ENCODE results near the gene ITGA7. TPM values are rescaled to one million over a fixed set of nuclear protein-coding genes. Genes with fewer than 3 reads are reported as not detected.
A peak's percentile ranks its signal among the peaks of the same experiment; 100 is the strongest.
"Not testable (repeated sequence)": the region's sequence is repeated elsewhere in the genome, so short reads cannot be mapped to it uniquely, and the experiment has no call there.

The ITGA7 gene
- total RNA-seq, 1 experiment from 2014 or later, result 4.7 TPM

DNA sequence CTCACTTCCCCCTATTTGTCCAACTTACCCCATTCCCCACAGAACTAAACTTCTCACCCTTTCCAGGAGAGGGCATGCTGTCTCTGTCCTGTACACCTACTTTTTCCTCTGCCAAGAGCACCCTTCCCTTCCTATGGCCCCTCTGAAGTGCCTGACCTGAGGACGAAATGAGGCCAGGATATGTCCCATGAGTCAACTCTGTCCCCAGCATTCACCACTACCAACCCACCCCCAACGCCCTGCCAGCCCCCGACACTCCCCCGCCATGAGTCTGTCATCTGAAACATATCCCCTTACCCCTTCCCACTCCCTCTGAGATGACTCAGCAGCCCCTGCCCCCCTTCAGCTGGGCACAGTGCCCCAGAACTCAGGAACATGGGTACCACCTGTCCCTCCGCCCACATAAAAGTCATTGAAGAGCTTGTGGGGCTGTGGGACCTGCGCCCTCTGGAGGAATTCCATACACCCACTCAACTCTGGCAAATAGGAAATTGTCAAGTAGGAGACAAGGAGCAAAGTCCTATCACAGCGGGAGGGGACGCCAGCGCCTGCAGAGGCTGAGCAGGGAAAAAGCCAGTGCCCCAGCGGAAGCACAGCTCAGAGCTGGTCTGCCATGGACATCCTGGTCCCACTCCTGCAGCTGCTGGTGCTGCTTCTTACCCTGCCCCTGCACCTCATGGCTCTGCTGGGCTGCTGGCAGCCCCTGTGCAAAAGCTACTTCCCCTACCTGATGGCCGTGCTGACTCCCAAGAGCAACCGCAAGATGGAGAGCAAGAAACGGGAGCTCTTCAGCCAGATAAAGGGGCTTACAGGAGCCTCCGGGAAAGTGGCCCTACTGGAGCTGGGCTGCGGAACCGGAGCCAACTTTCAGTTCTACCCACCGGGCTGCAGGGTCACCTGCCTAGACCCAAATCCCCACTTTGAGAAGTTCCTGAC lies 26.3 kb downstream of the ITGA7 start:
- peak; percentile 91 for DNase-seq (ENCODE audit: low spot score)

DNA sequence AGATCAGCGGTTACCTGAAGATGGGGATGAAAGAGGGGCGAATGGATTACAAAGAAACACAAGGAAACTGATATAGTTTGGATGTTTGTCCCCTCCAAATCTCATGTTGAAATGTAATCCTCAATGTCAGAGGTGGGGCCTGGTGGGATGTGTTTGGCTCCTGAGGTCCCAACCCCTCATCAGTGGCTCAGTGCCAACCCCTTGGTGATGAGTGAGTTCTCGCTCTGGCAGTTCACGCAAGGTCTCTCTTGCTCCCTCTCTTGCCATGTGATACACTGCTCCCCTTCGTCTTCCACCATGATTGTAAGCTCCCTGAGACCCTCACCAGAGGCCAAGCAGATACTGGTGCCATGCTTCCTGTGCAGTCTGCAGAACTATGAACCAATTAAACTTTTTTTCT lies 28.0 kb downstream of the ITGA7 start:
- no peak for DNase-seq (ENCODE audit: low spot score)

DNA sequence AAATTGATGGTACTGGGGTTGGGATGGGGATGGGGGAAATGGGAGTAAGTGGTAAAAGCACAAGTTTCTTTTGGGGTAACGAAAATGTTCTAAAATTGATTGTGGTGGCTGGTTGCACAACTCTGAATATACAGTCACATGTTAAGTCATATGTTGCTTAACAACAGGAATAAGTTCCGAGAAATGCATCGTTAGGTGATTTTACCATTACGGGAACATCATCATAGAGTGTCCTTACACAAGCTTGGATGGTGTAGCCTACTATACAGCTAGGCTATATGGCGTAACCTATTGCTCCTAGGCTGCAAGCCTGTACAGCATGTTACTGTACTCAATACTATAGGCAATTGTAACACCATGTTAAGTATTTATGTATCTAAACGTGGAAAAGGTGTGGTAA lies 31.0 kb downstream of the ITGA7 start:
- no peak for DNase-seq (ENCODE audit: low spot score)

DNA sequence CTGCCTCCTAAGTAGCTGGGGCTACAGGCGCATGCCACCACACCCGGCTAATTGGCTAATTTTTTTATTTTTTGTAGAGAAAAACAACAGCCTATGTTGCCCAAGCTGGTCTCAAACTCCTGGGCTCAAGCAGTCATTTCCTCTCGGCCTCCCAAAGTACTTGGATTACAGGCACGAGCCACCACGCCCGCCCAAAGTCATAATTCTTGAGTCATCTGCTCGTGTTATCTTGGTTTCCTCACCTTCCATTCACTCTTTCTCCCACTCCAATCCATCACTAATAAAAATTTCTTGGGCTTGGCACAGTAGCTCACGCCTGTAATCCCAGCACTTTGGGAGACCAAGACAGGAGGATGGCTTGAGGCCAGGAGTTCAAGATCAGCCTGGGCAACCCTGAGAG lies 32.0 kb downstream of the ITGA7 start:
- DNase-seq (ENCODE audit: low spot score), result no peak

DNA sequence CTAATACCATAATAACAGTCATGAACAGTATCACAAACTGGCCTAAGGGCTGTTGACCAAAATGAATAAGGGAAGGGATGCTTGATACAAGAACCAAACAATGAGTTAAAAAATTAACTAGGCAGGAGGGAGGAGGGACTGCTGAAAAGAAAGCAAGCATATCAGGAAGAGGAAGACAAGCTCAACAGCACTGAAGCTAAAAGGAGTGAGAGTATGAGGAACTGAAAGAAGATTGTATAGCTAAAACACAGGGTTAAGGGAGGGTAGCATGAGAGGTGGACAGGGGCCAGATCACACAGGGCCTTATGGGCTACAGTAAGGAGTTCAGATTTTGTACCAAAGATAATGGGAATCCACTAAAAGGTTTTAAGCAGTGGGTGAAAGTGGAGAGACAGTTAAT lies 34.1 kb downstream of the ITGA7 start:
- DNase-seq (ENCODE audit: low spot score), result no peak

DNA sequence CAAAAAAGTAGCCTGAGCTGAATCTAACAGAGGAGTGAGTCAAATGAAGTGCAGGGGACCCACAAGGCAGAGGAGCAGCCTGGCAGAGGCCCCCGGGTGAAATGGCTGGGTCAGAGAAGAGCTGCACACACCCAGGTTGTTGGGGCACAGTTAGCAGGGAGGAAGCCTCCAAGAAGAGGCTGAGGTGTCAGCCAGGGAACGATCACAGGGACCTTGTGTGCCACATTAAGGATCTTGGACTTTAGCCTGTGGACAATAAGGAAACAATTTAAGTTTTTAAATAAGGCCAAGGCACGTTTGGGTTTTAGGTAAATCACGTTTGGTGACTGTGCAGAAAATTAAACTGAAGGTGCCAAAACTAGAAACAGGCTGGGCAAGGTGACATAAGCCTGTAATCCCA lies 36.0 kb downstream of the ITGA7 start:
- DNase-seq (ENCODE audit: low spot score), result no peak

DNA sequence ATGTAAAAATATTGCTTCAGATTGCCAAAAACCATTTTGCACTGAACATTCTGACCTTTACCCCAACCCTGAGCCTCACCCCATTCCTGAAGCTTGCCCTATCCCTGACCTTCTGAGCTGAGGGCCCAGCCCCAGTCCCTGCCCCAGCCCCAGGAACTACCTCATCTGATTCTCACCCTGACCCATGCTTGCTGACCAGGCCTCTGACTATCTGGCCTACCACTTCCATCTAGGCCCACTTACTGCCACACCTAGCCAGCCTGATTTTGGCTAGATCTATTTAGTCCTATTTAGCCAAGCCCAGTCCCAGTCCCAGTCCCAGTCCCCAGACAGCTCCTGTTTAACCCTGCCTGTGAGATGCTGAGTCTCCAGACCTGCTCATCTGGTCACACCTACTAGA lies 37.4 kb downstream of the ITGA7 start:
- no peak for DNase-seq (ENCODE audit: low spot score)

DNA sequence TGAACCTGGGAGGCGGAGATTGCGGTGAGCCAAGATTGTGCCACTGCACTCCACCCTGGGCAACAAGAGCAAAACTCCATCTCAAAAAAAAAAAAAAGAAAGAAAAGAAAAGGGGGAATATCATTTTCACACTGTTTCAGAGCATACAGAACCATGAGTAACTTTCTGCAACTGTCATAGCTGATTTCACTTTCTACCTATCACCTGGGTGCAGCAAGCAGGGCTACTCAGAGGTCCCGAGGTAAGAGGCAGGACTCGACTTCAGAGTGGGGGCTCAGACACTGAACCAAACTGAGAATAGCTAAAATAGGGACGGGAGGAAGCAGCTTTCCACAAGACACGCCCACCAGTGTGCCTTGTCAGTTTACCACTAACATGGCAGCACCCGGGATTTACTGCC lies 41.2 kb downstream of the ITGA7 start:
- no peak for DNase-seq (ENCODE audit: low spot score)

DNA sequence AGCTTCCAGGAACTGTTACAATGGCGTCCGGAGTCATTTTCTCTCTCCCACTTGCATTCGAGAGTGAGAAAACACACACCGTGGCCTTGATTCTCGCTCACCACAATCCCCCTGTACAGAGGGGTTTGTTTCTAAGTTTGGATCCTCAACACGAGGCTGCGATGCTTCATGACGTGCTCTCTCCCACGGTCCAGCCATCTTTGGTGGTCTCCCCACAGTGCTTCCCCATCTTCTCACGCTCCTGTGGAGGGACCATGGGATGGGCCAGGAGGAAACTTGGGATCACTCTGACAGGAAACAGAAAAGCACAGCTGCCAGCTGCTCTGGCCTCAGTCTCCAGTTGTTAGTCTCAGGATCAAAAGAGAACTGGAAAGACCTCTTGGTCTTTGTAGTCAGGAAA lies 42.9 kb downstream of the ITGA7 start:
- DNase-seq (ENCODE audit: low spot score), result no peak

DNA sequence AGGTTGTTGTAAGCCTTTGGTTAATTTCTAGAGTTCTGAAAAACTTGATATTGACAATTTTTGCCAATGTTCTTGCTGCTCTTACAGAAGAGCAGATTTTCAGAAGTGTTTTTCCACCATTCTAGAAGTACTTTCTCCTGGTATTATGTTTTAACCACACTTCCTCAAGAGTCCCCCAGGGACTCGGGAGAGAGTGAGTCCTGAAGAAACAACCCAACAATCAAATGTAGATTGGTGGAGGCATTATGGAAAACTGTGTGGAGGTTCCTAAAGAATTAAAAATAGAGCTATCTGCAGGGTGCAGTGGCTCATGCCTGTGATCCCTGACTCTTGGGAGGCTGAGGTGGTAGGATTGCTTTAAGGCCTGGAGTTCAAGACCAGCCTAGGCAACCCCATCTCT lies 44.3 kb downstream of the ITGA7 start:
- DNase-seq (ENCODE audit: low spot score), result no peak

DNA sequence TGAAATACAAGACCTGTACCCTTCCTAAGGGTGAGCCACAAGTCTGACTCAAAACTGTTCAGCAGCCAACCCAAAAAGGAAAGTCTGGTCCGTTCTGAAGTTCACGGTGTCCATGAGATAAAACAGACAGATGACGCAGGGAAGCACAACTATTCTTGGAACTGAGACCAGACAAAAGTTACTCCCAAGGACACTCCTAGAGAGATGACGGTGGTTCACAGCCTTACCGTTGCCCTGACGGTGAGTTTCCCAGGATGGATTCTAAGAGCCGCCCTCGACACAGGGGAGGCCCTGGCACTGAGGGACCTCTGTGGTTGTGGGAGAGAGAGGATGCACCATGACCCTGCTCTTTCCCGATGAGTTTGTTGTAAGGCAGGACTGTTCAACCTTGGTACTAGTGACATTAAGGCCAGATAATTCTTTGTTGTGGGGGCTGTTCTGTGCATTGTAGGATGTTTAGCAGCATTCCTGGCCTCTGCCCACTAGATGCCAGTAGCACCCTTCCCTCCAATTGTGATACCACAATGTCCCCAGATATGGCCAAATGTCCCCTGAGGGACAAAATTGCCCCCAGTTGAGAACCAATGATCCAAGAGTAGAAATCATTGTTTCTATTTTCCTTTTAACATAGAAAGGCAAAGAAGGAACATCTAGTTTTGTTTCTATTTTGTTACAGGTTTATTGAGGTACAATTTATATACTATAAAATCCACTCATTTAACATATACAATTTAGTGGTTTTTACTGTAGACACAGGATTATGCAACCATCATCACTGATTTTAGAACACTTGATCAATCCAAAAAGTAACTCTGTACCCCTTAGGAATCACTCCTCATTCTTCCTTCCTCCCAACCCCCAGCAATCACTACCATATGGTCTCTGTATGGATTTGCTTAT lies 48.0 kb downstream of the ITGA7 start:
- DNase-seq (ENCODE audit: low spot score), result peak; percentile 63

DNA sequence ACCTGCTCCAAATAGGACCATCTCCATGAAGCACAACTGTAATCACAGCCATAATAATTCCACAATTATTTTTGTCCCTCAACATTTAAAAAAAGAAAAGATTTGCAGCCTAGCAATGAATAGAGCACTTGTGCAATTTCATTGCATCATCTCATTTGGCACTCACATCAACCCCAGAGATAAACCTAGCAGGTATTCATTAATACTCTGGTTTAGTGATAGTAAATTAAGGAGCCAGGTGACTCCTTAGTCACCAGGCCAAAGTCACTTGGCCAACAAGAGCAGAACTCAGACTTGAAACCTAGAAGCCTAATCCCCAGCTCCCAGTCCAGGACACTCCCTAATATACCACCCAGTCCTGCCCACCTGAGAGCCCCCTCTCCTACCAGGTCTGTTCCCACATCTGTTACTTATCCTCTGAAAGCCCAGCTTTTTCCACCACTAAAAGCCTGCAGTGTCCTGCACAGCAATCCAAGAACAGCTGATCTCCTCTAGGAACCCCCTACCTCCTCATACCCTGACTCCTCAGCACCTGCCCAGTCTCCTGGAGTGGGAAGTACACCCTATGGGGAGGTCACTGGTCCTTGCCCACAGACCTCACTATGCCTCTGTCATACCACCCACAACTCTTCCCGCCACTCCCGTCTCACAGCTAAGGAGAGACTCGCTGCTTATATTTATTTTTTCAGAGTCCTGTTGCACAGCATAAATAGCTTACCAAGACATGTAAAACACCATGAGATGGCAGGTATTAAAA lies 48.9 kb downstream of the ITGA7 start:
- no peak for DNase-seq (ENCODE audit: low spot score)

DNA sequence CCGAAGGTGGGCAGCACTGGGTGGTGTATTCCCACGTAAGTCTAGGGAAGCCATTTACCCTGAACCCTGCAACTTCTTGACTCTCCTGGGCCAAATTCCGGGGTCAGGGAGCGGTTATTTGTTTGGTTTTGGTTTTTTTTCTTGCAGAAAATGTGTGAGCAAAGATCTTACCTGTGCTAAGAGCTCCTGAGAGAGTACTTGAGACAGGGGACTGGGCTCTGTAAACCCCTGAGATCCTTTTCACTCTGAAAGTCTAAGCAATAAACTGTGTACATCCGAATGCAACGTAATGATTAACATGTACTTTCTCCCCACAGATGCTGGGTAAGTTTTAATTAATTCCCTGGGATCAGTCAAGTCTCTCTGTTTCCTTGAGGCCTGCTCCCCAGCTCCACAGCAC lies 49.5 kb downstream of the ITGA7 start:
- no peak for DNase-seq (ENCODE audit: low spot score)

DNA sequence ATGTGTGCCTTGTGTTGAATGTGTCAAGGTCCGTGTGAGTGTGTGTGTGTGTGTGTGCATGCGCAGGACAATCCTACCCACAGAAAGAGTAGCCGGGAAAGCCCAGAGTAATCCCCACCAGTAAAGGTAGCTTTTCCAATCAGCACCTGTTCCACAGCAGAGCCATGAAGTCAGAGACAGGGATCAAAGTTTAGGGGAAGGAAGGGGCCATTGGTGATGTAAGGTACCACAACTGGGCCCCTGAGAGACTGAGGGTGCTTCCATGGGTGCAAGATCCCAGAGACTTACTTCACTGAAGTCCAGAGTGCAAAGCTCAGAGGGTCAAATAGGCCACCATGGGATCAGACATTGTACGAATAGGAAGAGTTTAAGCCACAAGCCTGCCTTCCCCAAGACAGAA lies 50.5 kb downstream of the ITGA7 start:
- DNase-seq (ENCODE audit: low spot score), result no peak

DNA sequence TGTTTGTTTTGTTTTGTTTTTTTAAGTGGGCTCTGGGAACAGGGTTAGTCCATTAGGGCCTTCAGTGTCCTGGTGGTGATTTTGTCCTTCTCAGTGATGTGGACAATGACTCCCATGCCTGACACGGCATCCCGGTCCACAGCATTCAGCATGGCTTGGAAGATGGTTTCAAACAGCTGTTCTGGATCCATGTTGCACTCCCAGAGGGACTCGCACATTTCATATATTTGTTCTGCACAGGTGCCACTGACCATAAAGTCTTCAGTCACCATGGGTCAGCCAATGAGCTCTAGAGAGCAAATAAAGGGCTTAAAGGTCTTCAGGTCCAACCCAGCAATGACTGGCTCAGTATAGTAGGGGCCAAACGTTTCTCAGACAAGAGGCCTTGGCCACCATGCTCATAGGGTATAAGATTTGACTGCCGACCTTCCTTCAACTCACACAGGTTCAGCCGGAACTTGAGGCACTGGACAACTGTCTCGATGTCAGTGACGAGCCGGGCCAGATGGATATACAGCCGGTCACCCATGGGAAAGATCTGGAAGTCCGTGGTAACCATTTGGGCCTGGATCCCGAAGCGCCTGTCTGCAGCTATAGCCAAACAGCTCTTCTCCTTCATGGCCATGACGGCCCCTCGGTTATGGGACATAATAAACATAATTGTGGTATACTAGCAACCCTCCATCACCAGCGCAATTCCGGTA lies 53.0 kb downstream of the ITGA7 start:
- no peak for DNase-seq (ENCODE audit: low spot score)

DNA sequence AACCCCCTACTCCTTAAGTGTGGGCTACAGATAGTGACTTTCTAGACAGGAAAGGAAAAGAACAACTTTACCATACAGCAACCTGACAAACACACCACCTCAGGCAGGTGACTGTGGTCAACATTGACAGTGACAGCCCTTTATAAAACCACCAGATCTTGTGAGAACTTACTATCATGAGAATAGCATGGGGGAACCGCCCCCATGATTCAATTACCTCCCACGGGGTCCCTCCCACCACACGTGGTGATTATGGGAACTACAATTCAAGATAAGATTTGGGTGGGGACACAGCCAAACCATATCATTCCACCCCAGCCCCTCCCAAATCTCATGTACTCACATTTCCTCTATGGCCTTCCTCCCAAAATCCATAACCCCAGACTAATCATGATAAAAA lies 54.7 kb downstream of the ITGA7 start:
- DNase-seq (ENCODE audit: low spot score), result no peak

DNA sequence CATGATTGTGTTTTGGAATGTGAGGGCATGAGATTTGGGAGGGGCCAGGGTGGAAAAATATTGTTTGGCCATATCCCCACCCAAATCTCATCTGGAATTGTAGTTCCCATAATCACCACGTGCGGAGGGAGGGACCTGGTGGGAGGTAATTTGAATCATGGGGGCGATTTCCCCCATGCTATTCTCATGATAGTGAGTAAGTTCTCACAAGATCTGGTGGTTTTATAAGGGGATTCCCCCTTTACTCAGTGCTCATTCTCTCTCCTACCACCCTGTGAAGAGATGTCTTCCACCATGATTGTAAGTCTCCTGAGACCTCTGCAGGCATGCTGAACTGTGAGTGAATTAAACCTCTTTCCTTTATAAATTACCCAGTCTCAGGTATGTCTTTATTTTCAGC lies 55.4 kb downstream of the ITGA7 start:
- no peak for DNase-seq (ENCODE audit: low spot score)

DNA sequence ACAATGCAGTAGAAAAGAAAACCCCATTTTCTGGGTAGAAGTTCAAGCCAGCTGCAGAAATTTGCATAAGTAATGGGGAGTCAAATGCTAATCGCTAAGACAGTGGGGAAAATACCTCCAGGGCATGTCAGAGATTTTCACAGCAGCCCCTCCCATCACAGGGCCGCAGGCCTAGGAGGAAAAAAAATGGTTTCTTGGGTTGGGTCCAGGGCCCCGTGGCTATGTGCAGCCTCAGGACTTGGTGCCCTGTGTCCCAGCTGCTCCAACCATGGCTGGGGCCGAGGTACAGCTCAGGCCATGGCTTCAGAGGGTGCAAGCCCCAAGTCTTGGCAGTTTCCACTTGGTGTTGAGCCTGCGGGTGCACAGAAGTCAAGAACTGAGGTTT lies 56.4 kb downstream of the ITGA7 start:
- DNase-seq (ENCODE audit: low spot score), result no peak

DNA sequence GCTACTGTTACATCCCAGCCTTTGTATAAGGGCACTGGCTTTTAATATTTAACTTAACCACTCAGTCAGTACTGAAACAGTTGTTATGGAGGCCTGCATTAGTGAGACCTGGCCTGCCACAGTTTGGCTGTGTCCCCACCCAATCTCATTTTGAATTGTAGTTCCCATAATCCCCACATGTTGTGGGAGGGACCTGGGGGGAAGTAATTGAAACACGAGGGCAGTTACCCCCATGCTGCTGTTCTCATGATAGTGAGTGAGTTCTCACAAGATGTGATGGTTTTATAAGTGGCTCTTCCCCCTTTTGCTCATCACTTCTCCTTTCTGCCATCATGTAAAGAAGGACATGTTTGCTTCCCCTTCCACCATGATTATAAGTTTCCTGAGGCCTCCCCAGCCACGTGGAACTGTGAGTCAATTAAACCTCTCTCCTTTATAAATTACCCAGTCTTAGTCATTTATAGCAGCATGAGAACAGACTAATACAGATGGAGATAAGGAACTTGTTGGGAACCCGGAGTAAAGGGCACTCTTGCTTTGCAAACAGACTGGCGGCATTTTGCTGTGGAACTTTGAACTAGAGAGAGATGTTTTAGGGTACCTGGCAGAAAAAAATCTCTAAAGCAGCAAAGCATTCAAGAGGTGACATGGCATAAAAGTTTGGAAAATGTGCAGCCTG lies 56.9 kb downstream of the ITGA7 start:
- DNase-seq (ENCODE audit: low spot score), result not testable (repeated sequence)

DNA sequence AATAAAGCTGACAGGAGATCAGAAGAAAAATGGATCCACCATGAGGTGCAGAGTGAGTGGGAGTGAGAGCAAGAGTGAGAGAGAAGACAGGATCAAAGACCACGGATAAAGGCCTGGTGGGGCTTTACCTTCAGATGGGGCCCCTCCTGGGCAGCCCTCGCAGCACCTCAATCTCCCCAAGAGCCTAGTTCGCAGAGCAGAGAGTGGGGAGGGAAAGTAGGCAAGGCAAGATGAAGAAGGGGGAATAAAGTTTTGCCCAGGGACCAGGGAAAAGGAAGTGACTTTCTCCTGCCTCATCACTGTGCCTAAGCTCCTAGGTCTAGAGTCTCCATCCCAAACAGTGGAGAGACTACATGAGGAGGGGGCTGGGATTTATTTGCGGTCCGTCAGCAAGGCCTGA lies 60.7 kb downstream of the ITGA7 start:
- no peak for DNase-seq (ENCODE audit: low spot score)

DNA sequence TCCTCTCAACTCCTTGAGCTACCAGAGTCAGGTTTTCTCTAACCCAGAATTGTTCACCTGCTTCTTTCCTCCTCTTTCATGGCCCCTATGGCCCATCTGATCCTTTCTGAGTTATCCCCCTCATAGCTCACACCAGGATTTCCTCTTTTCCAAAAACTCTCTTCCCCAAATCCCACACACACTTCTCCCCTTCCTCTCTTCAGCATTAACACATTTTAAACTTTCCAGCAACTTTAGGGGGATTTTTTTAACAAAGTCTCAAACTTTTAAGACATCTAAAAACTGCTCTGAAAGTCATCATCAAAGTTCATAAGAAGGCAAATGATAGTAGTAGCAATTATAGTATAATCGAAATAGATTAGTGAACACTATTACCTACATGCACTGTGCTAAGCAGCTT lies 63.1 kb downstream of the ITGA7 start:
- no peak for DNase-seq (ENCODE audit: low spot score)

Data from HT-29 (cell line).